OCI-LY1 (cell line): ENCODE results near the gene CREB5.

Source experiments
- H2AFZ ChIP-seq: fragments of 200-600 bp; sonication (generic), shearing (Covaris generic); 2 replicates; pipeline ENCODE4 v1.6.0; 2014; ENCODE audit warnings: antibody characterized with exemption, mild to moderate bottlenecking, low read length
- H3F3A ChIP-seq: fragments of 200-600 bp; sonication (generic), shearing (Covaris generic); 2 replicates; pipeline ENCODE4 v1.6.0; 2014; ENCODE audit warnings: mild to moderate bottlenecking, antibody characterized with exemption, low read length, moderate library complexity; ENCODE audit not compliant: insufficient read depth
- H3K27ac ChIP-seq: fragments of 200-600 bp; sonication (generic); 2 replicates; pipeline ENCODE4 v1.5.1; 2014; ENCODE audit warnings: low read length, mixed run types, mild to moderate bottlenecking, low read depth; ENCODE audit not compliant: poor library complexity, severe bottlenecking
- H3K27me3 ChIP-seq: fragments of 200-600 bp; sonication (generic); 2 replicates; pipeline ENCODE4 v1.6.0; 2014; ENCODE audit warnings: antibody characterized with exemption, mild to moderate bottlenecking, low read length, moderate library complexity; ENCODE audit not compliant: insufficient read depth
- H3K36me3 ChIP-seq: fragments of 200-600 bp; sonication (generic); 2 replicates; pipeline ENCODE4 v1.6.1; 2014; ENCODE audit warnings: mild to moderate bottlenecking, antibody characterized with exemption, low read length, moderate library complexity, mixed read lengths; ENCODE audit not compliant: insufficient read depth
- H3K4me1 ChIP-seq: fragments of 200-600 bp; sonication (generic); 2 replicates; pipeline ENCODE4 v1.5.1; 2014; ENCODE audit warnings: mild to moderate bottlenecking, low read length, moderate library complexity; ENCODE audit not compliant: insufficient read depth, severe bottlenecking
- H3K4me2 ChIP-seq: fragments of 200-600 bp; sonication (generic), shearing (Covaris generic); 2 replicates; pipeline ENCODE4 v1.6.1; 2014; ENCODE audit warnings: low read length
- H3K4me3 ChIP-seq: fragments of 200-600 bp; sonication (generic); 2 replicates; pipeline ENCODE4 v1.5.1; 2014; ENCODE audit warnings: low read length, low read depth, mild to moderate bottlenecking, mixed read lengths; ENCODE audit not compliant: poor library complexity, severe bottlenecking
- H3K79me2 ChIP-seq: fragments of 200-600 bp; shearing (Covaris generic); 2 replicates; pipeline ENCODE4 v1.6.1; 2016; ENCODE audit warnings: mixed run types, low read length, mixed read lengths; ENCODE audit not compliant: insufficient read depth
- H3K9ac ChIP-seq: fragments of 200-600 bp; sonication (generic), shearing (Covaris generic); 2 replicates; pipeline ENCODE4 v1.6.1; 2014; ENCODE audit warnings: mild to moderate bottlenecking, low read length, mixed read lengths
- H3K9me2 ChIP-seq: fragments of 200-600 bp; sonication (generic), shearing (Covaris generic); 2 replicates; pipeline ENCODE4 v1.6.1; 2014; ENCODE audit warnings: low read depth, mild to moderate bottlenecking, low read length, mixed read lengths
- H3K9me3 ChIP-seq: fragments of 200-600 bp; shearing (Covaris generic); 2 replicates; pipeline ENCODE4 v1.6.1; 2014; ENCODE audit warnings: low read length, mixed read lengths
- H4K20me1 ChIP-seq: fragments of 200-600 bp; sonication (generic), shearing (Covaris generic); 2 replicates; pipeline ENCODE4 v1.6.0; 2016; ENCODE audit warnings: mild to moderate bottlenecking, low read length; ENCODE audit not compliant: insufficient read depth
- EZH2 ChIP-seq: fragments of 200-600 bp; sonication (generic), shearing (Covaris generic); IDR thresholded peaks from 2 replicates; pipeline ENCODE4 v1.8.0; 2017; ENCODE audit warnings: borderline replicate concordance, mixed run types, mild to moderate bottlenecking, antibody characterized with exemption, low read length, moderate library complexity, mixed read lengths
- TF ChIP-seq, protein P1 (sequence below): fragments of 200-600 bp; sonication (generic), shearing (Covaris generic); IDR thresholded peaks from 2 replicates; pipeline ENCODE4 v1.5.1; 2017; ENCODE audit warnings: mild to moderate bottlenecking, antibody characterized with exemption, low read length, moderate library complexity, mixed read lengths

Gene CREB5

GRCh38 chr7:28617308-28617880 is 205.1 kb downstream of the CREB5 start:
- Histone ChIP-seq H3K9me2 (no peaks in the 10 kb centered on the region), H3K4me2 (no peak overlapping the region), H3K27me3 (no peaks in the 10 kb centered on the region), H3K9me3 (no peaks in the 10 kb centered on the region), H2AFZ (no peak overlapping the region), H3K79me2 (no peaks in the 10 kb centered on the region), H3K4me1 (peaks cover 28% of the 10 kb centered on the region), H3F3A (no peaks in the 10 kb centered on the region; the same call in 1 of the 2 replicates), H3K36me3 (peaks cover 14% of the 10 kb centered on the region; the same call in 1 of the 2 replicates), H3K9ac (no peak overlapping the region), H3K27ac (no peak overlapping the region), H4K20me1 (0 out of 2 replicates have a peak, but pooled peaks cover 4% of the 10 kb centered on the region), H3K4me3 (no peak overlapping the region)
- TF ChIP-seq, protein P1, sequence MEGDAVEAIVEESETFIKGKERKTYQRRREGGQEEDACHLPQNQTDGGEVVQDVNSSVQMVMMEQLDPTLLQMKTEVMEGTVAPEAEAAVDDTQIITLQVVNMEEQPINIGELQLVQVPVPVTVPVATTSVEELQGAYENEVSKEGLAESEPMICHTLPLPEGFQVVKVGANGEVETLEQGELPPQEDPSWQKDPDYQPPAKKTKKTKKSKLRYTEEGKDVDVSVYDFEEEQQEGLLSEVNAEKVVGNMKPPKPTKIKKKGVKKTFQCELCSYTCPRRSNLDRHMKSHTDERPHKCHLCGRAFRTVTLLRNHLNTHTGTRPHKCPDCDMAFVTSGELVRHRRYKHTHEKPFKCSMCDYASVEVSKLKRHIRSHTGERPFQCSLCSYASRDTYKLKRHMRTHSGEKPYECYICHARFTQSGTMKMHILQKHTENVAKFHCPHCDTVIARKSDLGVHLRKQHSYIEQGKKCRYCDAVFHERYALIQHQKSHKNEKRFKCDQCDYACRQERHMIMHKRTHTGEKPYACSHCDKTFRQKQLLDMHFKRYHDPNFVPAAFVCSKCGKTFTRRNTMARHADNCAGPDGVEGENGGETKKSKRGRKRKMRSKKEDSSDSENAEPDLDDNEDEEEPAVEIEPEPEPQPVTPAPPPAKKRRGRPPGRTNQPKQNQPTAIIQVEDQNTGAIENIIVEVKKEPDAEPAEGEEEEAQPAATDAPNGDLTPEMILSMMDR: no peak
- no peak for TF ChIP-seq EZH2

DNA sequence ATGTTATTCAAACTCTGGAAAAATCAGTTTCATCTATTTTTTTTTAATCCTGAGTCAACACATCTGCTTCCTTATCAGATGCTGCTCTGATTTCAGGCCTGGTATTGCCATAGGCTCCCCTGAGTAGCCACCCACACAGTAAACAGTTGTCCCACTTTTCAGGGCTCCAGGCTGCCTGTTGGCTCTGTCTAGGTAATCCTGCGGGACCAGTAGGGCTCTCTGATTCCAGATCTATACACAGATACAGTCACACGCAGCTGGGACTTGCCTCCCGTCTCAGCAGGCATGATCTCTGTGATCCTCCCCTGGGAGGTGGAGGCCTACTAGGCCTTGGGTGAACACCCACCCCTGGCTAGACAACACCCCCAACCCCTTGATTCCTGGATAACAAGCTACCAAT is 206.1 kb downstream of the CREB5 start:
- Histone ChIP-seq H3K4me2 (no peak overlapping the region), H3K36me3 (peaks cover 13% of the 10 kb centered on the region; the same call in 1 of the 2 replicates), H3K4me1 (peaks cover 25% of the 10 kb centered on the region), H2AFZ (no peak overlapping the region), H3K27ac (no peak overlapping the region), H3K9me2 (no peaks in the 10 kb centered on the region), H3K27me3 (no peaks in the 10 kb centered on the region), H3K4me3 (no peak overlapping the region), H3K9me3 (no peaks in the 10 kb centered on the region), H3K79me2 (no peaks in the 10 kb centered on the region), H4K20me1 (0 out of 2 replicates have a peak, but pooled peaks cover 4% of the 10 kb centered on the region), H3K9ac (no peak overlapping the region), H3F3A (no peaks in the 10 kb centered on the region; the same call in 1 of the 2 replicates)
- TF ChIP-seq EZH2: no peak

DNA sequence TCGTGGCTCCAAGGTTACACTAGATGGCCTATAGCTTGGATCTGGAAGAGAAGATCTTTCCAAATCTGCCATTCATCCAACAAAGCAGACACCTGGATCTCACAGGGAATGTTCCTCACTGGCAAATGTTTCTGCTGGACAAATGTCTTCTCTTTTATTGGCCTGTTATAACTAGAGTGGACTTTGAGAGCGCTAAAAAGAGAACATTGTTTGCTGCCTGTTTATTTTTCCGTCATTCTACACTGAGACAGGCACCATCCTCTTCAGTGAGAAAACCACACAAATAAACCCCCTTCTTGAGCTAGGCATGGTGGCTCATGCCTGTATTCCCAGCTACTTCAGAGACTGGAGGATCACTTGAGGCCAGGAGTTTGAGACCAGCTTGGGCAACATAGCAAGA is 206.9 kb downstream of the CREB5 start:
- no peak overlapping the region for H3K9ac ChIP-seq
- TF ChIP-seq, protein P1: no peak
- no peak for TF ChIP-seq EZH2
- H3K4me1 ChIP-seq: peaks cover 30% of the 10 kb centered on the region
- no peaks in the 10 kb centered on the region for H3F3A ChIP-seq
- H3K27ac ChIP-seq: no peak overlapping the region
- no peaks in the 10 kb centered on the region for H3K9me3 ChIP-seq
- H3K27me3 ChIP-seq: no peaks in the 10 kb centered on the region
- H3K4me2 ChIP-seq: no peak overlapping the region
- 0 out of 2 replicates have a peak, but pooled peaks cover 4% of the 10 kb centered on the region for H4K20me1 ChIP-seq
- no peak overlapping the region for H2AFZ ChIP-seq
- H3K79me2 ChIP-seq: no peaks in the 10 kb centered on the region
- H3K4me3 ChIP-seq: no peak overlapping the region
- 0 out of 2 replicates have a peak, but pooled peaks cover 5% of the 10 kb centered on the region for H3K36me3 ChIP-seq
- no peaks in the 10 kb centered on the region for H3K9me2 ChIP-seq

GRCh38 chr7:28621369-28621841 is 209.1 kb downstream of the CREB5 start:
- H3K9me3 ChIP-seq: no peaks in the 10 kb centered on the region
- H2AFZ ChIP-seq: no peak overlapping the region
- H3K4me2 ChIP-seq: no peak overlapping the region
- H3K79me2 ChIP-seq: no peaks in the 10 kb centered on the region
- H3K36me3 ChIP-seq: 0 out of 2 replicates have a peak, but pooled peaks cover under 1% of the 10 kb centered on the region
- no peaks in the 10 kb centered on the region for H3K27me3 ChIP-seq
- no peak for TF ChIP-seq EZH2
- TF ChIP-seq, protein P1: no peak
- no peaks in the 10 kb centered on the region for H4K20me1 ChIP-seq
- no peaks in the 10 kb centered on the region for H3K9me2 ChIP-seq
- H3K4me3 ChIP-seq: no peak overlapping the region
- peaks cover 30% of the 10 kb centered on the region for H3K4me1 ChIP-seq
- no peak overlapping the region for H3K27ac ChIP-seq
- H3K9ac ChIP-seq: no peak overlapping the region
- H3F3A ChIP-seq: no peaks in the 10 kb centered on the region
